Choroid plexus epithelial cell (primary cell): ENCODE results near the gene ZNF607.

Experiments used
- DNase-seq: peaks from one replicate; pipeline ENCODE4 v3.0.0-alpha.2; 2010; ENCODE audit warnings: low read depth
- H3K4me3 ChIP-seq: 2 replicates; pipeline ENCODE4 v1.5.1; 2011; ENCODE audit warnings: low read depth, mild to moderate bottlenecking, control low read depth, low read length, moderate library complexity
- CTCF ChIP-seq: conservative IDR thresholded peaks from 2 replicates; pipeline ENCODE4 v1.5.1; 2011; ENCODE audit warnings: low read depth, mild to moderate bottlenecking, control low read depth, inconsistent platforms, low read length, moderate library complexity

Gene ZNF607

GRCh38 chr19:37654118-37654517 lies 65.4 kb downstream of the ZNF607 start:
- H3K4me3 ChIP-seq: peak overlapping the region; percentile 78
- no peak for TF ChIP-seq CTCF
- peak; percentile 2 for DNase-seq
